MM.1S (cell line): ENCODE measurements around the gene STARD8.

Experiments used
- EZH2 ChIP-seq: fragments of 300-600 bp; sonication (generic); optimal IDR thresholded peaks from 2 replicates; pipeline ENCODE3; 2017; ENCODE audit warnings: low read depth, mild to moderate bottlenecking, antibody characterized with exemption, low read length, mixed read lengths
- TF ChIP-seq, protein P1 (sequence below): fragments of 300-600 bp; sonication (generic); IDR thresholded peaks from 2 replicates; pipeline ENCODE4 v1.5.1; 2016; ENCODE audit warnings: antibody characterized with exemption, low read length, mixed read lengths

GRCh38 chrX:68748030-68748429 is 100.6 kb downstream of the STARD8 start:
- TF ChIP-seq, protein P1, sequence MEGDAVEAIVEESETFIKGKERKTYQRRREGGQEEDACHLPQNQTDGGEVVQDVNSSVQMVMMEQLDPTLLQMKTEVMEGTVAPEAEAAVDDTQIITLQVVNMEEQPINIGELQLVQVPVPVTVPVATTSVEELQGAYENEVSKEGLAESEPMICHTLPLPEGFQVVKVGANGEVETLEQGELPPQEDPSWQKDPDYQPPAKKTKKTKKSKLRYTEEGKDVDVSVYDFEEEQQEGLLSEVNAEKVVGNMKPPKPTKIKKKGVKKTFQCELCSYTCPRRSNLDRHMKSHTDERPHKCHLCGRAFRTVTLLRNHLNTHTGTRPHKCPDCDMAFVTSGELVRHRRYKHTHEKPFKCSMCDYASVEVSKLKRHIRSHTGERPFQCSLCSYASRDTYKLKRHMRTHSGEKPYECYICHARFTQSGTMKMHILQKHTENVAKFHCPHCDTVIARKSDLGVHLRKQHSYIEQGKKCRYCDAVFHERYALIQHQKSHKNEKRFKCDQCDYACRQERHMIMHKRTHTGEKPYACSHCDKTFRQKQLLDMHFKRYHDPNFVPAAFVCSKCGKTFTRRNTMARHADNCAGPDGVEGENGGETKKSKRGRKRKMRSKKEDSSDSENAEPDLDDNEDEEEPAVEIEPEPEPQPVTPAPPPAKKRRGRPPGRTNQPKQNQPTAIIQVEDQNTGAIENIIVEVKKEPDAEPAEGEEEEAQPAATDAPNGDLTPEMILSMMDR = no peak
- no peak for TF ChIP-seq EZH2
